ENCODE results near the gene ALDH3B2.

Gene ALDH3B2

GRCh38 chr11:67629386-67630227 is 44.8 kb downstream of the ALDH3B2 start, which contains the start of gene NUDT8:
Gene NUDT8 (minus strand): TSS chr11:67629937. CDS start chr11:67629911, 26 bp downstream.
- Histone ChIP-seq H3K4me3 (ENCODE audit: low read depth, low read length) (peak within 1 kb of the TSS; percentile 70), H3K4me1 (ENCODE audit: control insufficient read depth, insufficient read depth, low read length) (no peaks in the 10 kb centered on the region)
- TF ChIP-seq SP7 (tag by site-specific recombination; IDR thresholded peaks at IDR 0.05), result peak; percentile 73
- TF ChIP-seq ZNF416 (tag by site-specific recombination; IDR thresholded peaks at IDR 0.05), result no peak
- TF ChIP-seq HIC1 (tag by site-specific recombination; IDR thresholded peaks at IDR 0.05), result peak; percentile 59; the same call in 1 of the 2 replicates
- peak; percentile 43; the same call in 1 of the 2 replicates for TF ChIP-seq KLF17 (tag by site-specific recombination; IDR thresholded peaks at IDR 0.05)
- TF ChIP-seq ZBTB7A (tag by site-specific recombination; IDR thresholded peaks at IDR 0.05; ENCODE audit: low read depth), result 0 out of 2 replicates have a peak, but pooled peaks have one; percentile 40
- TF ChIP-seq ZNF658 (tag by site-specific recombination; IDR thresholded peaks at IDR 0.05), result no peak
- no peak for TF ChIP-seq TRIM28 (IDR thresholded peaks at IDR 0.05; ENCODE audit: borderline replicate concordance, low read length)
- no peak for TF ChIP-seq ZNF394 (tag by site-specific recombination; IDR thresholded peaks at IDR 0.05; ENCODE audit: borderline replicate concordance)
- no peak for TF ChIP-seq ZNF518A (tag by site-specific recombination; conservative IDR thresholded peaks at IDR 0.05; ENCODE audit: low read depth)
- TF ChIP-seq PATZ1 (tag by site-specific recombination; IDR thresholded peaks at IDR 0.05), result no peak; the same call in 1 of the 2 replicates
- no peak for TF ChIP-seq ZNF529 (tag by site-specific recombination; IDR thresholded peaks at IDR 0.05; ENCODE audit: insufficient replicate concordance)
- TF ChIP-seq ZNF266 (tag by site-specific recombination; IDR thresholded peaks at IDR 0.05; ENCODE audit: low read depth), result no peak
- peak; percentile 40 for TF ChIP-seq ZIC2 (tag by site-specific recombination; IDR thresholded peaks at IDR 0.05)
- peak; percentile 47 for TF ChIP-seq KLF8 (tag by site-specific recombination; IDR thresholded peaks at IDR 0.05)
- no peak for TF ChIP-seq HOXA7 (CRISPR knock-in tag; IDR thresholded peaks at IDR 0.05; ENCODE audit: borderline replicate concordance)
- TF ChIP-seq PRDM4 (tag by site-specific recombination; IDR thresholded peaks at IDR 0.05), result no peak
- 0 out of 2 replicates have a peak, but pooled peaks have one; percentile 33 for TF ChIP-seq ZNF24 (tag by site-specific recombination; IDR thresholded peaks at IDR 0.05)
- TF ChIP-seq KLF10 (tag by site-specific recombination; IDR thresholded peaks at IDR 0.05), result 0 out of 2 replicates have a peak, but pooled peaks have one; percentile 22
- no peak for TF ChIP-seq ZNF341 (tag by site-specific recombination; IDR thresholded peaks at IDR 0.05; ENCODE audit: low read depth)
- no peak for TF ChIP-seq ZNF521 (tag by site-specific recombination; IDR thresholded peaks at IDR 0.05)
- peak; percentile 24; the same call in 1 of the 2 replicates for TF ChIP-seq ZBTB17 (tag by site-specific recombination; IDR thresholded peaks at IDR 0.05)
- peak; percentile 47; the same call in 1 of the 2 replicates for TF ChIP-seq ZNF639 (tag by site-specific recombination; IDR thresholded peaks at IDR 0.05)

More at GRCh38 chr11:67629386-67630227, 44.8 kb downstream of the ALDH3B2 start, which contains the start of gene NUDT8:
- POLR2A ChIA-PET, result interaction anchor here (0.6 to 1.2 kb wide), 7 partner anchors 12 to 256 kb away, joined by 3 to 9 read pairs (median 3); partner anchors contain the start of gene PPP1CA
- Histone ChIP-seq H3K27ac (ENCODE audit: extremely low read depth, low read depth, low read length) (peak within 1 kb of the TSS; percentile 53; the same call in 1 of the 2 replicates), H3K36me3 (ENCODE audit: control insufficient read depth in 2 of 2, insufficient read depth in 1 of 2, low read length in 2 of 2) (no peaks in the 10 kb centered on the region), H3K9me3 (ENCODE audit: control insufficient read depth, insufficient read depth, low read depth, low read length) (no peaks in the 10 kb centered on the region)
- CTCF ChIA-PET, result interaction anchor here (0.6 to 4.9 kb wide), 16 partner anchors 8 to 473 kb away, joined by 3 to 53 read pairs (median 4); partner anchors contain the start of genes GSTP1 and TBX10
